ENCODE data around the gene SLC8A3. TPM values are rescaled to one million over a fixed set of nuclear protein-coding genes. Genes with fewer than 3 reads are reported as not detected.
A peak's percentile ranks its signal among the peaks of the same experiment; 100 is the strongest.

The SLC8A3 gene
- total and polyA plus RNA-seq, 9 of the 15 experiments (the other 6 are each of a cell fraction or from before 2014, with no cell fraction given) = not detected

DNA sequence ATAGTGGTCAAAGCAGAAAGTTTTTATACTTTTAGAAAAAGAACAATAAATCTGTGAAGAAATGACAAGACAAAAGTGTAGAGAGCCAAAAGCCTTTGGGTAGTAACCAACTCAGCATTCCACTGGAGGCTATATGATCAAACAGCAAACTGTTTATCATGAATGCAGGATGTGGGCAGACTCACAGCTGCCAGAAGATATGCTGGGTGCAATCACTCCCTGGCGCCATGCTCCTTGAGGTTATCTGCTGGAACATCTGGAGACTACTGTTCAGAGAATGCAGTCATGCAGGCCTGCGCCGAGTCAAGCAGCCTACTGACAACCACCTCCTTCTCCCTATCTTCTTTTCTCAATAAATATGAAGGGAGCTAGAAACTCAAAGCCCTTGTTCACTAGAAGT lies 49.0 kb upstream of the SLC8A3 start (continued):
- no peak for TF ChIP-seq RBM34 (IDR thresholded peaks at IDR 0.05; ENCODE audit: borderline replicate concordance, insufficient read depth, low read length)
- peak; percentile 98 for TF ChIP-seq SMARCA4 (IDR thresholded peaks at IDR 0.05)
- TF ChIP-seq SRSF9 (IDR thresholded peaks at IDR 0.05; ENCODE audit: borderline replicate concordance, low read depth, low read length) = no peak
- TF ChIP-seq MIER1 (IDR thresholded peaks at IDR 0.05; ENCODE audit: low read depth) = no peak
- TF ChIP-seq L3MBTL2 (IDR thresholded peaks at IDR 0.05) = peak; percentile 37
- peak; percentile 64 for TF ChIP-seq KHSRP (IDR thresholded peaks at IDR 0.05)
- TF ChIP-seq, protein P1, sequence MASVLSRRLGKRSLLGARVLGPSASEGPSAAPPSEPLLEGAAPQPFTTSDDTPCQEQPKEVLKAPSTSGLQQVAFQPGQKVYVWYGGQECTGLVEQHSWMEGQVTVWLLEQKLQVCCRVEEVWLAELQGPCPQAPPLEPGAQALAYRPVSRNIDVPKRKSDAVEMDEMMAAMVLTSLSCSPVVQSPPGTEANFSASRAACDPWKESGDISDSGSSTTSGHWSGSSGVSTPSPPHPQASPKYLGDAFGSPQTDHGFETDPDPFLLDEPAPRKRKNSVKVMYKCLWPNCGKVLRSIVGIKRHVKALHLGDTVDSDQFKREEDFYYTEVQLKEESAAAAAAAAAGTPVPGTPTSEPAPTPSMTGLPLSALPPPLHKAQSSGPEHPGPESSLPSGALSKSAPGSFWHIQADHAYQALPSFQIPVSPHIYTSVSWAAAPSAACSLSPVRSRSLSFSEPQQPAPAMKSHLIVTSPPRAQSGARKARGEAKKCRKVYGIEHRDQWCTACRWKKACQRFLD (CRISPR knock-in tag; IDR thresholded peaks at IDR 0.05) = peak; percentile 95
- TF ChIP-seq TCF7 (IDR thresholded peaks at IDR 0.05; ENCODE audit: borderline replicate concordance) = peak; percentile 68; the same call in 1 of the 2 replicates
- no peak for TF ChIP-seq ARID2 (IDR thresholded peaks at IDR 0.05)
- peak; percentile 77 for TF ChIP-seq EHMT2 (IDR thresholded peaks at IDR 0.05)
- peak; percentile 80 for TF ChIP-seq BCOR (IDR thresholded peaks at IDR 0.05)
- peak; percentile 95 for TF ChIP-seq PHB2 (IDR thresholded peaks at IDR 0.05; ENCODE audit: low read depth)
- TF ChIP-seq TAF15 (IDR thresholded peaks at IDR 0.05; ENCODE audit: low read depth, low read length) = no peak
- TF ChIP-seq PCBP1 (IDR thresholded peaks at IDR 0.05; ENCODE audit: low read depth, low read length, poor library complexity, severe bottlenecking) = no peak
- TF ChIP-seq HLTF (IDR thresholded peaks at IDR 0.05) = peak; percentile 83; the same call in 1 of the 2 replicates
- no peak for TF ChIP-seq ZNF23 (CRISPR knock-in tag; IDR thresholded peaks at IDR 0.05)
- no peak for TF ChIP-seq NFRKB (IDR thresholded peaks at IDR 0.05; ENCODE audit: low read depth)
- TF ChIP-seq ZNF696 (CRISPR knock-in tag; conservative IDR thresholded peaks at IDR 0.05) = no peak
- TF ChIP-seq PCBP2 (IDR thresholded peaks at IDR 0.05; ENCODE audit: low read depth, low read length, poor library complexity, severe bottlenecking) = no peak
- no peak for TF ChIP-seq CBX8 (IDR thresholded peaks at IDR 0.05; ENCODE audit: borderline replicate concordance, extremely low read depth, low read depth, low read length, poor library complexity, severe bottlenecking)
- TF ChIP-seq NFXL1 (CRISPR knock-in tag; IDR thresholded peaks at IDR 0.05) = no peak
- TF ChIP-seq ILK (tag; IDR thresholded peaks at IDR 0.05; ENCODE audit: borderline replicate concordance, low read depth) = no peak
- TF ChIP-seq ZNF778 (CRISPR knock-in tag; IDR thresholded peaks at IDR 0.05) = no peak
- no peak for TF ChIP-seq IFI16 (CRISPR knock-in tag; IDR thresholded peaks at IDR 0.05)
- TF ChIP-seq MTA2 (IDR thresholded peaks at IDR 0.05; ENCODE audit: low read depth) = peak; percentile 98
- TF ChIP-seq, protein P2, sequence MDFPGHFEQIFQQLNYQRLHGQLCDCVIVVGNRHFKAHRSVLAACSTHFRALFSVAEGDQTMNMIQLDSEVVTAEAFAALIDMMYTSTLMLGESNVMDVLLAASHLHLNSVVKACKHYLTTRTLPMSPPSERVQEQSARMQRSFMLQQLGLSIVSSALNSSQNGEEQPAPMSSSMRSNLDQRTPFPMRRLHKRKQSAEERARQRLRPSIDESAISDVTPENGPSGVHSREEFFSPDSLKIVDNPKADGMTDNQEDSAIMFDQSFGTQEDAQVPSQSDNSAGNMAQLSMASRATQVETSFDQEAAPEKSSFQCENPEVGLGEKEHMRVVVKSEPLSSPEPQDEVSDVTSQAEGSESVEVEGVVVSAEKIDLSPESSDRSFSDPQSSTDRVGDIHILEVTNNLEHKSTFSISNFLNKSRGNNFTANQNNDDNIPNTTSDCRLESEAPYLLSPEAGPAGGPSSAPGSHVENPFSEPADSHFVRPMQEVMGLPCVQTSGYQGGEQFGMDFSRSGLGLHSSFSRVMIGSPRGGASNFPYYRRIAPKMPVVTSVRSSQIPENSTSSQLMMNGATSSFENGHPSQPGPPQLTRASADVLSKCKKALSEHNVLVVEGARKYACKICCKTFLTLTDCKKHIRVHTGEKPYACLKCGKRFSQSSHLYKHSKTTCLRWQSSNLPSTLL (IDR thresholded peaks at IDR 0.05) = no peak
- no peak for TF ChIP-seq HINFP (tag; conservative IDR thresholded peaks at IDR 0.05; ENCODE audit: low read depth)
